Natural killer cell (primary cell): ENCODE data around the gene ZNRF3. TPM values are rescaled to one million over a fixed set of nuclear protein-coding genes. Genes with fewer than 3 reads are reported as not detected.

Source experiments
- ATAC-seq, 3 donors: fragments of 150-1000 bp in 2 of 3; fragments of 200-7000 bp in 1 of 3; cut with Tn5 transposase; 1 replicate in 1 of 3; 2 replicates in 2 of 3; pipeline ENCODE4 v1.10.0; 2021; ENCODE audit warnings: mild to moderate bottlenecking in 2 of 3, moderate library complexity in 2 of 3
- DNase-seq, 2 donors: peaks; one replicate each; pipeline versions ENCODE4 v3.0.0 to v3.0.0-alpha.2; 2013 to 2021; ENCODE audit warnings: mixed read lengths in 1 of 2
- H3K27ac ChIP-seq: one replicate; pipeline ENCODE4 v1.5.1; 2013; ENCODE audit warnings: mild to moderate bottlenecking, low read length
- H3K27me3 ChIP-seq: one replicate; pipeline ENCODE4 v1.6.1; 2013; ENCODE audit warnings: low read length; ENCODE audit not compliant: control insufficient read depth, insufficient read depth
- H3K36me3 ChIP-seq: one replicate; pipeline ENCODE4 v1.6.1; 2013; ENCODE audit warnings: low read length; ENCODE audit not compliant: control insufficient read depth, insufficient read depth
- H3K4me1 ChIP-seq: one replicate; pipeline ENCODE4 v1.6.1; 2013; ENCODE audit warnings: low read length; ENCODE audit not compliant: control insufficient read depth, insufficient read depth
- H3K4me3 ChIP-seq: one replicate; pipeline ENCODE4 v1.5.1; 2013; ENCODE audit warnings: low read length
- H3K9me3 ChIP-seq: one replicate; pipeline ENCODE4 v1.6.1; 2013; ENCODE audit warnings: low read length; ENCODE audit not compliant: control insufficient read depth, insufficient read depth
- H3K27ac Mint-ChIP-seq, 2 donors: one replicate each; pipeline ENCODE4 v1.8.0; 2022; ENCODE audit warnings: mild to moderate bottlenecking in 2 of 2, mixed read lengths in 2 of 2, moderate library complexity in 1 of 2
- H3K27me3 Mint-ChIP-seq, 2 donors: one replicate each; pipeline ENCODE4 v1.8.0; 2022; ENCODE audit warnings: low read depth in 2 of 2, mixed read lengths in 2 of 2
- H3K36me3 Mint-ChIP-seq: one replicate; pipeline ENCODE4 v1.8.0; 2022; ENCODE audit warnings: mixed read lengths
- H3K4me1 Mint-ChIP-seq, 2 donors: one replicate each; pipeline ENCODE4 v1.8.0; 2022; ENCODE audit warnings: mixed read lengths in 2 of 2
- H3K4me3 Mint-ChIP-seq: one replicate; pipeline ENCODE4 v1.8.0; 2022; ENCODE audit warnings: mild to moderate bottlenecking, moderate library complexity, mixed read lengths
- H3K9me3 Mint-ChIP-seq, 2 donors: one replicate each; pipeline ENCODE4 v1.8.0; 2022; ENCODE audit warnings: mixed read lengths in 2 of 2
- CTCF ChIP-seq: fragments of 200-600 bp; IDR thresholded peaks from one replicate; pipeline ENCODE4 v1.8.0; 2022; ENCODE audit warnings: antibody characterized with exemption
- WGBS: methylation state at CpG from one replicate; pipeline ENCODE4 v1.1.7; 2013; ENCODE audit warnings: missing lambda C conversion rate; ENCODE audit not compliant: insufficient coverage; 5-methylcytosine and 5-hydroxymethylcytosine counted together
- intact Hi-C: fragments of 100-400 bp; cut with micrococcal nuclease; formaldehyde crosslinking; loops from one replicate; pipeline ENCODE4 v1.14.2; 2022
- total RNA-seq, 4 donors: library from RNA; stranded (reverse); fragments of 120-200 nt in 1 of 4; gene quantifications; one replicate each; pipeline versions ENCODE4 v1.2.3 to v1.2.4, GENCODE V29; 2013 to 2022

Gene ZNRF3
- total RNA-seq, 3 donors from 2014 or later (not counting 1 experiment from before 2014, with no cell fraction given) = 0.23 to 0.34 (median 0.33) TPM

- TF ChIP-seq CTCF = no peak
- Histone ChIP-seq H3K27me3 (peaks cover 32% of the 10 kb centered on the region), H3K4me3 (peak within 1 kb of the TSS; percentile 23), H3K27ac (no peak within 1 kb of the TSS), H3K4me1 (peaks cover 24% of the 10 kb centered on the region), H3K9me3 (no peaks in the 10 kb centered on the region), H3K36me3 (no peaks in the 10 kb centered on the region)
- no peak for DNase-seq
- H3K27ac Mint-ChIP-seq = no peak within 1 kb of the TSS
- intact Hi-C loops = no loop called here
- H3K4me1 Mint-ChIP-seq = peaks cover 10 to 24% of the 10 kb centered on the region in 2 donors
- H3K9me3 Mint-ChIP-seq = no peaks in the 10 kb centered on the region
- H3K27me3 Mint-ChIP-seq = peaks cover 54 to 57% of the 10 kb centered on the region in 2 donors
- ATAC-seq = no peak
- WGBS = under 1% methylated on average over 76 of the region's 76 CpGs
- H3K4me3 Mint-ChIP-seq = peak within 1 kb of the TSS; percentile 76
- no peaks in the 10 kb centered on the region for H3K36me3 Mint-ChIP-seq
Measured at GRCh38 chr22:29072979-29073617, 189.7 kb downstream of the ZNRF3 start, which contains the start of gene KREMEN1. Gene KREMEN1 (plus strand): TSS chr22:29073035. CDS start chr22:29073131, 96 bp downstream.

GRCh38 chr22:29073618-29074275, 190.4 kb downstream of the ZNRF3 start:
- TF ChIP-seq CTCF = no peak
- H3K27ac Mint-ChIP-seq = no peak overlapping the region
- peaks cover 11 to 25% of the 10 kb centered on the region in 2 donors for H3K4me1 Mint-ChIP-seq
- DNase-seq (peak in 1 of 2 donors; percentile 31), ATAC-seq (no peak)
- intact Hi-C loops = no loop called here
- peaks cover 60 to 62% of the 10 kb centered on the region in 2 donors for H3K27me3 Mint-ChIP-seq
- H3K4me3 Mint-ChIP-seq = peak overlapping the region; percentile 49
- Histone ChIP-seq H3K4me3 (peak overlapping the region; percentile 23), H3K27ac (no peak overlapping the region), H3K36me3 (no peaks in the 10 kb centered on the region), H3K9me3 (no peaks in the 10 kb centered on the region), H3K27me3 (peaks cover 34% of the 10 kb centered on the region), H3K4me1 (peaks cover 24% of the 10 kb centered on the region)
- WGBS = 7% methylated on average over 53 of the region's 53 CpGs
- no peaks in the 10 kb centered on the region for H3K36me3 Mint-ChIP-seq
- H3K9me3 Mint-ChIP-seq = no peaks in the 10 kb centered on the region

- no peaks in the 10 kb centered on the region for H3K9me3 Mint-ChIP-seq
- H3K4me3 Mint-ChIP-seq = peak overlapping the region; percentile 72
- intact Hi-C loops = no loop called here
- Histone ChIP-seq H3K27me3 (peaks cover 36% of the 10 kb centered on the region), H3K9me3 (no peaks in the 10 kb centered on the region), H3K4me3 (no peak overlapping the region), H3K27ac (no peak overlapping the region), H3K36me3 (no peaks in the 10 kb centered on the region), H3K4me1 (peaks cover 27% of the 10 kb centered on the region)
- ATAC-seq (no peak), DNase-seq (no peak)
- no peak for TF ChIP-seq CTCF
- peaks cover 17 to 31% of the 10 kb centered on the region in 2 donors for H3K4me1 Mint-ChIP-seq
- H3K27ac Mint-ChIP-seq = no peak overlapping the region
- no peaks in the 10 kb centered on the region for H3K36me3 Mint-ChIP-seq
- 75% methylated on average over 9 of the region's 10 CpGs for WGBS
- peaks cover 63 to 65% of the 10 kb centered on the region in 2 donors for H3K27me3 Mint-ChIP-seq
Measured at GRCh38 chr22:29074276-29074772, 191.0 kb downstream of the ZNRF3 start.
